ENCODE data around the gene SH2B3. TPM values are rescaled to one million over a fixed set of nuclear protein-coding genes. Genes with fewer than 3 reads are reported as not detected.

Gene SH2B3
- total and polyA plus RNA-seq, 9 of the 15 experiments (the other 6 are each of a cell fraction or from before 2014, with no cell fraction given), result 10.8 to 75.3 (median 37.4) TPM

- no peak for TF ChIP-seq RNF219 (CRISPR knock-in tag; IDR thresholded peaks at IDR 0.05)
- no peak for TF ChIP-seq FOXM1 (IDR thresholded peaks at IDR 0.05; ENCODE audit: low read depth)
- TF ChIP-seq FOXM1 (CRISPR knock-in tag; IDR thresholded peaks at IDR 0.05; ENCODE audit: low read depth), result 0 out of 2 replicates have a peak, but pooled peaks have one; percentile 24
- TF ChIP-seq PYGO2 (tag; IDR thresholded peaks at IDR 0.05), result no peak
- TF ChIP-seq ZNF165 (CRISPR knock-in tag; IDR thresholded peaks at IDR 0.05; ENCODE audit: borderline replicate concordance), result no peak
- no peak for TF ChIP-seq ZBTB33 (CRISPR knock-in tag; IDR thresholded peaks at IDR 0.05)
- peak; percentile 25 to 45; a peak in 3 of 4 replicates for TF ChIP-seq SIN3A (IDR thresholded peaks at IDR 0.05; ENCODE audit: borderline replicate concordance in 2 of 2, control insufficient read depth in 1 of 2, low read depth in 2 of 2, low read length in 2 of 2)
- no peak for TF ChIP-seq NR2F6 (CRISPR knock-in tag; IDR thresholded peaks at IDR 0.05)
These were observed 37.4 kb upstream of the SH2B3 start (continued) for GRCh38 chr12:111368291-111368787.
